HG03095 (cell line): ENCODE results near the gene EPB41L2.

ENCODE experiments used
- ATAC-seq: cut with Tn5 transposase; IDR thresholded peaks from one replicate; pipeline ENCODE4 v1.9.1; 2021; ENCODE audit warnings: moderate library complexity; ENCODE audit not compliant: unreplicated experiment

EPB41L2 gene

GRCh38 chr6:130980310-130981032 lies 82.6 kb downstream of the EPB41L2 start:
- ATAC-seq, result no peak

GRCh38 chr6:130978660-130979396 lies 84.2 kb downstream of the EPB41L2 start:
- no peak for ATAC-seq

GRCh38 chr6:130978180-130978579 lies 84.9 kb downstream of the EPB41L2 start:
- no peak for ATAC-seq

GRCh38 chr6:130975325-130975724 lies 87.7 kb downstream of the EPB41L2 start:
- ATAC-seq, result no peak

DNA sequence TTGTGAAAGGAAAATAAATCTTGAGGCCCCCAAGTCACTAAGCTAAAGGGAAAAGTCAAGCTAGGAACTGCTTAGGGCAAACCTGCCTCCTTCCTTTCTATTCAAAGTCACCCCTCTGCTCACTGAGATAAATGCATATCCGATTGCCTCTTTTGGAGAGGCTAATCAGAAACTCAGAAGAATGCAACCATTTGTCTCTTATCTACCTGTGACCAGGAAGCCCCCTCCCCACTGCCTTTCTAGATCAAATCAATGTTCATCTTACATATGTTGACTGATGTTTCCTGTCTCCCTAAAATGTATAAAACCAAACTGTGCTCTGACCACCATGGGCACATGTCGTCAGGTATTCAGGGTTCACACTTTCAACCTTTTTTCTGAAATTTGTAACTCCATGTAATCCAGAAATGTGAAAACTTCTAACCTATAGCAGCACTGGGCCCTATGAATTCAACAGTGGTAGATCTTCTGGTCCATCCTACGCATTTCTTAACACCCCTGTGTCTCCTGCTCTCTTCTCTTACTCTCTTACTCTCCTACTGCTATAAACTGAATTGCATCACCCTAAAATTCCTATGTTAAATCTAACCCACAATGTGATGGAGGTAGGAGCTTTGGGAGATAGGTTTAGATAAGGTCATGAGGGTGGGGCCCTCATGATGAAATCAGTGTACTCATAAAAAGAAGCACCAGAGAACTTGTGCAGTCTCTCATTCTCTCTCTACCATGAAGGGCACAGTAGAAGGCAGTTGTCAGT lies 89.3 kb downstream of the EPB41L2 start:
- ATAC-seq, result no peak

GRCh38 chr6:130971504-130971903 lies 91.5 kb downstream of the EPB41L2 start:
- no peak for ATAC-seq

- ATAC-seq, result no peak
These were observed 92.1 kb downstream of the EPB41L2 start for GRCh38 chr6:130970839-130971410.

GRCh38 chr6:130969791-130970491 lies 93.1 kb downstream of the EPB41L2 start:
- ATAC-seq, result no peak

DNA sequence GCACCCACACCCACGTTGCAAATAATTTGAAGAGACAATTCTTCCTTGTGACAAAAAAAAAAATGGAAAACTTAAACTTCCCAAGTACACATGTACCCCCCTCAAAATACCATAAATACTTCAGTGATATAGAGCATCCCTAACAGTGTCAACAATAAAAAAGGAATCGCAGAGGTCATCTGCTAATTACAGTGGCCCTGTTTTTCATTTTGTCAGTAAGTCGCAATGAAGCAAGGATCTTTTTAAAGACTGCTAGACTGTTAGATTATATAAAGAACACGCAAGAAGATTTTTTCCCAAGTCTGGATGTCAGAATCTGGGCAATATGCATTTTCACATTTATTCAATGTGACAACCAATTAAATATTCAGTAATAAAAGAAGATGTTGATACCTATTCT lies 93.9 kb downstream of the EPB41L2 start:
- ATAC-seq, result no peak

DNA sequence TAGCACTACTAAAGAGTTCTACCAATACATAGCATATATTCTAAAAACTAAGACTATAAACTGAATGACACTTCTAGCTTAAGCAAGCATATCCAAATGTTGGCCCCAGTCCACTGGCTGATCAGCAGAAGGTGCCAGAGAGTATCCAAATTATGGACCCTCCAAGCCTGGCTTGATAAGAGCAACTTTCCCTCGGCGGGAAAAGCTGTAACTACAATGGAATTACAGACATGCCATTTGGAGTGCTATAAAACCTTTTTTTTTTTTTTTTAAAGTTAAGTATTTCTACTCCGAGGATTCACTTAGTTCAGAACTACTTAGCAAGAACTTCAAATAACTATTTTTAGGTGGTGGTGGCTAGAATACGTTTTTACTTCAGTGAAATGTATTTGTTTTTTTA lies 94.6 kb downstream of the EPB41L2 start:
- ATAC-seq, result no peak

GRCh38 chr6:130967502-130968445 lies 95.3 kb downstream of the EPB41L2 start:
- ATAC-seq, result no peak

- ATAC-seq, result no peak
These were observed 96.6 kb downstream of the EPB41L2 start for GRCh38 chr6:130966344-130966980.

DNA sequence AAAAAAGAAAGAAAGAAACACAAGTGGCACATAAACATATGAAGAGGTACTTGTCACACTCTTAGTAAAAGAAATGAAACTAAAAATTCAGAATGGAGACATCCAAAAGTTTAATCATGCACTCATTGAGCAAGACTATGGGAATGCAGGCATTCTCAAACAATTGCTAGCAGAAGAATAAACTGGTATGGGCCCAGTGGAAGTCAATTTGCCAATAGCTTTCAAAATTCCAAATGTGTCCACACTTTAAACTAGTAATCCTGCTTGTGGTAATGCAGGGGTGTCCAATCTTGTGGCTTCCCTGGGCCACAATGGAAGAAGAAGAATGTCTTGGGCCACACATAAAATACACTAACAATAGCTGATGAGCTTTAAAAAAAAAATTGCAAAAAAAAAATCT lies 97.4 kb downstream of the EPB41L2 start:
- ATAC-seq, result no peak

DNA sequence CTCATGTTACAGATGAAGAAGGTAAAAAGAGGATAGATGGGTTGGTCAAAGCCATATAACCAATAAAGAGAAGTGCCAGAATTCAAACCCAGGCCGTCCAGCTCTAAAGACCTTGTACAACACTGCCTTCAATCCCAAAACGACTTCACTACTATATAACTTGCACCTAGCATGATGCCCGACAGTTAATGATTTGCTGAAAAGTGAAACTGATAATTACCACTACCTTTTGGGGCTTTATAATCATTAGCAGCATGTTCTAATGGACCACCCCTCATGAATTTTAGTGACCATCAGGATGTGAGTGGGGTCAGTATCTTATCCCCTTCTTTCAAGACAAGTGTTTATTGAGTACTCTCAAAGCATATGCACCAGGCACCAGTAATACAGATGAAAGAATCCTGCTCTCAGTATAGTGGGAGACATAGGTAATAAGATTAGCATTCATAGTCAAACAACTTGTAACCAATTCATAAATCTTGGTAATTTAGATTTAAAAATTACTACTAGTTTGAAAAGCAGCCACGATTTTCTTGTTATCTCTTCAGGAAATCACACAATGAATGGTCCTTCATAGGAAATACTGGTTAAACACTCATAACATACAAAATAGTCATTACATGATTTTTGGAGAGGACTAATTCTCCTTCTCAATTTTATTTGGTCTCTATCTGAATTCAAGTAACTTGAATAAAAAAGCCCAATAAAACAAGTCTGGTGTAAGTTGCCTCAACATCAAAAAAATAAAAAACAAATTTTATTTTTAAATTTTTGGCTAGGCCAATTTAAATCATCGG lies 98.0 kb downstream of the EPB41L2 start:
- no peak for ATAC-seq

GRCh38 chr6:130964289-130964688 lies 98.8 kb downstream of the EPB41L2 start:
- ATAC-seq, result no peak

- ATAC-seq, result no peak
These were observed 100.1 kb downstream of the EPB41L2 start for GRCh38 chr6:130962966-130963365.

DNA sequence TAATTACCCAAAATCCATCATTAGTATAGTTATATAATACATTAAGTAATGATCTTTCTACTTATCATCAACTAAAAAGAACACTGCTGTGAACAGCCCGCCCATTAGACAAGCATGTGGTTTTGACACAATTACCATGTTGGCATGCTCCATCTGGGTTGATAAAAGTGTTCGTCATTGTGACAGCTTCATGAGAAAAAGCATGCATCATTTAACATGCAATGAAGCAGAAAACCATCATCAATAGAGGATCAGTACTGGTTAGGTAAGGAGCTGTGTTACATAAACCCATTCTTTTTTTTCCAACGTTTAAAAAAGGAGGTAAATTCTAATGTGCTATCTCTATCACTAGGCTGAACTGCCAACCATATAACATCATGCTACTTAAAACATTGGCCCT lies 101.9 kb downstream of the EPB41L2 start:
- no peak for ATAC-seq

GRCh38 chr6:130959951-130960350 lies 103.1 kb downstream of the EPB41L2 start:
- ATAC-seq, result no peak
